Thyroid gland (tissue), 4 donors: ENCODE measurements around the gene CARMIL1. TPM values are rescaled to one million over a fixed set of nuclear protein-coding genes. Genes with fewer than 3 reads are reported as not detected.

Source experiments
- DNase-seq, 2 donors: peaks; one replicate each; pipeline ENCODE4 v3.0.0-alpha.2; 2019
- H3K27ac ChIP-seq, 3 donors: fragments of 200-600 bp; sonication (generic); 1 replicate in 2 of 3; 2 replicates in 1 of 3; pipeline ENCODE4 v1.5.1; 2016 to 2019; ENCODE audit warnings: mild to moderate bottlenecking in 1 of 3, moderate library complexity in 1 of 3
- H3K27me3 ChIP-seq: fragments of 200-600 bp; sonication (generic); one replicate; pipeline ENCODE4 v1.5.1; 2019
- H3K36me3 ChIP-seq, 2 donors: fragments of 200-600 bp; sonication (generic); one replicate each; pipeline ENCODE4 v1.5.1; 2016 to 2019
- H3K4me1 ChIP-seq, 2 donors: fragments of 200-600 bp; sonication (generic); one replicate each; pipeline ENCODE4 v1.5.1; 2017 to 2019
- H3K4me3 ChIP-seq, 3 donors: fragments of 200-600 bp; sonication (generic); replicated peaks in 1 of 3; 1 replicate in 2 of 3; 2 replicates in 1 of 3; pipeline ENCODE4 v1.5.1; 2016; ENCODE audit warnings: mild to moderate bottlenecking in 1 of 3
- H3K9me3 ChIP-seq: fragments of 200-600 bp; sonication (generic); one replicate; pipeline ENCODE4 v1.5.1; 2017
- POLR2A ChIP-seq, 2 donors: fragments of 450-650 bp; IDR thresholded peaks; one replicate each; pipeline ENCODE4 v1.6.1; 2017; ENCODE audit warnings: antibody characterized with exemption in 2 of 2, mild to moderate bottlenecking in 2 of 2, moderate library complexity in 1 of 2
- WGBS, 2 donors: methylation state at CpG; one replicate each; pipeline ENCODE4 v1.1.5; 2017; 5-methylcytosine and 5-hydroxymethylcytosine counted together
- intact Hi-C: fragments of 100-400 bp; cut with DNase I; formaldehyde crosslinking; loops from one replicate; pipeline ENCODE4 v1.15.1; 2023
- total RNA-seq, 4 donors: library from RNA; depleted of rRNA; stranded (reverse); fragments of >200 nt; gene quantifications; one replicate each; pipeline ENCODE4 v1.2.3, GENCODE V29; 2016
- TF ChIP-seq, protein P1 (sequence below), 6 experiments: fragments of 200-600 bp in 3 of 6; fragments of 450-650 bp in 3 of 6; sonication (generic) in 3 of 6; IDR thresholded peaks; one replicate each; pipeline ENCODE4 v1.5.1; 2016 to 2019; ENCODE audit warnings: antibody characterized with exemption in 6 of 6, mild to moderate bottlenecking in 2 of 6, inconsistent platforms in 1 of 6, moderate library complexity in 1 of 6

The CARMIL1 gene
- total RNA-seq, 4 donors from 2014 or later = 24.7 to 34.4 (median 30.7) TPM

DNA sequence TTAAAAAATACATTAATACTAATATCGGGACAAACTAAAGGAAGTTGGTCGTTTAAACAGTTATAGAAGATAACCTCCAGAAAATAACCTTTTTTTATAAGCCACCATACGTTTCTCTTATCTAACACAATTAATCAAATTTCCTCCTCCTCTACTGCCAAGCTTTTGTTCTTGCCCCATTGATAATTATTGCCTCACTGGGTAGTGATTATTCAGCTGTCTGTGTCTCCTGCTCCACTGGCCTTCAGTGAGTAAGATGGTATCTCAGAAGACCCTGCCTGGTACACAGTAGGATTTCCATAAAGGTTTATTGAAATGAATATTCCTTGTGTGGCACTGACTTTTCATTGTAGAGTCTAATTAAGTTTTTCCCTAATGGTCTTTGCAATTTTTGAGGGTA is 207.4 kb downstream of the CARMIL1 start:
- Histone ChIP-seq H3K36me3 (no peaks in the 10 kb centered on the region), H3K4me3 (no peak overlapping the region), H3K27me3 (no peaks in the 10 kb centered on the region), H3K9me3 (no peaks in the 10 kb centered on the region), H3K4me1 (peaks cover 3 to 9% of the 10 kb centered on the region in 2 donors), H3K27ac (no peak overlapping the region)
- WGBS, 2 donors = 77 to 79% methylated on average over 3 of the region's 3 CpGs
- intact Hi-C loops = loop anchor here (5.0 kb wide), 1 partner anchor 209 kb away; the partner anchor contains the start of gene CARMIL1
- DNase-seq = no peak
- TF ChIP-seq, protein P1, sequence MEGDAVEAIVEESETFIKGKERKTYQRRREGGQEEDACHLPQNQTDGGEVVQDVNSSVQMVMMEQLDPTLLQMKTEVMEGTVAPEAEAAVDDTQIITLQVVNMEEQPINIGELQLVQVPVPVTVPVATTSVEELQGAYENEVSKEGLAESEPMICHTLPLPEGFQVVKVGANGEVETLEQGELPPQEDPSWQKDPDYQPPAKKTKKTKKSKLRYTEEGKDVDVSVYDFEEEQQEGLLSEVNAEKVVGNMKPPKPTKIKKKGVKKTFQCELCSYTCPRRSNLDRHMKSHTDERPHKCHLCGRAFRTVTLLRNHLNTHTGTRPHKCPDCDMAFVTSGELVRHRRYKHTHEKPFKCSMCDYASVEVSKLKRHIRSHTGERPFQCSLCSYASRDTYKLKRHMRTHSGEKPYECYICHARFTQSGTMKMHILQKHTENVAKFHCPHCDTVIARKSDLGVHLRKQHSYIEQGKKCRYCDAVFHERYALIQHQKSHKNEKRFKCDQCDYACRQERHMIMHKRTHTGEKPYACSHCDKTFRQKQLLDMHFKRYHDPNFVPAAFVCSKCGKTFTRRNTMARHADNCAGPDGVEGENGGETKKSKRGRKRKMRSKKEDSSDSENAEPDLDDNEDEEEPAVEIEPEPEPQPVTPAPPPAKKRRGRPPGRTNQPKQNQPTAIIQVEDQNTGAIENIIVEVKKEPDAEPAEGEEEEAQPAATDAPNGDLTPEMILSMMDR (IDR thresholded peaks at IDR 0.05) = no peak

DNA sequence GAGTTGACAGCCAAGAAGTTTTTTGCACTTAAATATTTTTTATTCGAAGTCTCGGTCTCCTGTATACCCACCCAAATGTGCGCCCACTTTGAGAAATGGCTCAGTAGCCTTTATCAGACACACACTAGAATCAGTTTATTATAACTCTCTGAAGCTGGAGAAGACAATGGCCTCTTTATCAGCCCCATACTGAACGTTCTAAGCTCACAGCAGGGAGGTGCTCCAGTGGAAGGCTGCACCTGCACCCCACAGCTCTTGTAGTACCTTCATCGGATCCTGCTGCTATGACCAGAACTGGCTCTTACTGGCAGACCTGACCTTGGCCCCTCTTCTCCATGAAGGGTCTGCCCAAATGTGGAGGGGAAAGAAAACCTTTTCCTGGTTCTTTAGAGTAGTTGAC is 207.8 kb downstream of the CARMIL1 start:
- TF ChIP-seq POLR2A (IDR thresholded peaks at IDR 0.05) = no peak
- TF ChIP-seq, protein P1 (IDR thresholded peaks at IDR 0.05) = no peak
- intact Hi-C loops = loop anchor here (5.0 kb wide), 1 partner anchor 210 kb away; the partner anchor contains the start of gene CARMIL1
- no peak for DNase-seq
- H3K36me3 ChIP-seq = no peaks in the 10 kb centered on the region
- H3K27ac ChIP-seq = no peak overlapping the region
- no peaks in the 10 kb centered on the region for H3K27me3 ChIP-seq
- no peaks in the 10 kb centered on the region for H3K9me3 ChIP-seq
- peaks cover 3 to 9% of the 10 kb centered on the region in 2 donors for H3K4me1 ChIP-seq
- no peak overlapping the region for H3K4me3 ChIP-seq
- WGBS, 2 donors = 91 to 100% methylated on average over 5 of the region's 5 CpGs

DNA sequence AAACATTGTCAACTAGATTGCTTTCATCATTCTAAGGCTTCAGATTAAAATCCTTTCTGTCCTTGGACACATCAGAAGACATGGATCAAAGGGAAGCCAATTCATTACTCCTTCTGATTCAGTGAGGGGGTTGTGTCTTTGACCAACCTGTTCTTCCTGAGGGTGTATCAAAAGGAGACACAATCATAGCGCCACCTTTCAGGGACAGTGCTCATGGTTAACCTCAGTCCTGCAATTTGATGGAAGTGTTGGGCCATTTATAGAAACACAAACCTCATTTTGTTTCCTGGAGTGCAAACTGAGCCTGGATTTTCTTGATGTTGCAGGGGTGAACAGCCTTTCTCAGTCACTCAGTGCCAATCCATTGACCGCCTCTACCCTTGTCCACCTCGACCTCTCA is 209.0 kb downstream of the CARMIL1 start:
- intact Hi-C loops = loop anchor here (5.0 kb wide), 1 partner anchor 211 kb away; the partner anchor contains the start of gene CARMIL1
- no peak overlapping the region for H3K27ac ChIP-seq
- no peaks in the 10 kb centered on the region for H3K36me3 ChIP-seq
- H3K9me3 ChIP-seq = no peaks in the 10 kb centered on the region
- DNase-seq = no peak
- no peaks in the 10 kb centered on the region for H3K27me3 ChIP-seq
- TF ChIP-seq, protein P1 (IDR thresholded peaks at IDR 0.05) = no peak
- TF ChIP-seq POLR2A (IDR thresholded peaks at IDR 0.05) = no peak
- 86 to 88% methylated on average over 3 of the region's 3 CpGs for WGBS, 2 donors
- no peak overlapping the region for H3K4me3 ChIP-seq
- H3K4me1 ChIP-seq = peaks cover 3 to 9% of the 10 kb centered on the region in 2 donors

DNA sequence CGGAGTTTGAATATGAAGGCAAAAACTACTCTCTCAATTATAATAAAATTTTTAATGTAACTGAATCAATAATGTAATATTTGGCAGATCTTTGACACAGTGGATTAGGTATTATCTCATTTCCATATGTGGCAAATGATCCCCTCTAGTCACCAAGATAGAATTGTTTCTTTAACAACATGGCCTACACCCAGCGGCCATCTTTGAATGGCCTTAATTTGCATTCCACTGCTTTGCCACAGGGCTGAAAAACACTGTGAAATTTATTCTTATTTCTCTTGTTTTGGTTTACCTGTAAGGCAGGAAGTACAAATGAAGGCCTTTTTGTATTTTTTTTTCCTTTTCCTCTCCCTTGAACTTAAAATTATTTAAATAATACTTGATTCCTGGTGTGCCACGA is 210.2 kb downstream of the CARMIL1 start:
- H3K4me1 ChIP-seq = peaks cover 3 to 9% of the 10 kb centered on the region in 2 donors
- peak overlapping the region in 1 of 3 donors; percentile 48 for H3K27ac ChIP-seq
- intact Hi-C loops = loop anchor here (5.0 kb wide), 1 partner anchor 212 kb away; the partner anchor contains the start of gene CARMIL1
- H3K4me3 ChIP-seq = no peak overlapping the region
- DNase-seq = no peak
- TF ChIP-seq, protein P1 (IDR thresholded peaks at IDR 0.05) = no peak
- TF ChIP-seq POLR2A (IDR thresholded peaks at IDR 0.05) = no peak
- no peaks in the 10 kb centered on the region for H3K9me3 ChIP-seq
- no peaks in the 10 kb centered on the region for H3K36me3 ChIP-seq
- 82 to 91% methylated on average over 3 of the region's 3 CpGs for WGBS, 2 donors
- H3K27me3 ChIP-seq = no peaks in the 10 kb centered on the region

DNA sequence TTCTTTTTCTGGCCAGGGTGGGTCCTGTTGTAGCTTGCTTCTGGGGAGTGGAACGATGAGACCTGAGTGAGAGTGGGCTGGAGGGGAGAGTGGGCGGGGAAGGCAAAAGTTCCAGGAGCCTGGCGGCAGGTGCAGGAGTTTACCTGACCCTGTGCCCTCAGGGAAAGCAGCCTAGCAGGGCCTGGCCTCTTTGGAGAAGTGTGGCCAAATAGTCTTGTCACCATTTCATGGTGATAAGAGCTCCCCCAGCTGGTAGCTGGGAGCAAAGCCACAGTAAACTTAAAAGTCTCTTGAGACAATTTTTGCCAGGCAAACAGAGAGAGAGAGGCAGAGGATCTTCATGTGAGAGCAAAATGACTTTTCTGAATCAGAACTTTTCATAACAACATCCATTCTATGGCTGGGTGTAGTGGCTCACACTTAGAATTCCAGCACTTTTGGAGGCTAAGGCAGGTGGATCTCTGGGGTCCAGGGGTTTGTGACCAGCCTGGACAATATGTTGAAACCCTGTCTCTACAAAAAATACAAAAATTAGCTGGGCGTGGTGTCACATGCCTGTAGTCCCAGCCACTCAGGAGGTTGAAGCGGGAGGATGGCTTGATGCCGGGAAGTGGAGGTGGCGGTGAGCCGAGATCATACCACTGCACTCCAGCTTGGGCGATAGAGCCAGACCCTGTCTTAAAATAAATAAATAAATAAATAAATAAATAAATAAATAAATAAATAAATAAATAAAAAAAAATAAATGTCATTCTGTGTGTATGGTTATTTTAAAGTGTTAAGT is 211.0 kb downstream of the CARMIL1 start:
- Histone ChIP-seq H3K27me3 (no peaks in the 10 kb centered on the region), H3K9me3 (no peaks in the 10 kb centered on the region), H3K27ac (peak overlapping the region in 2 of 3 donors; percentile 11 to 48), H3K4me1 (peaks cover 3 to 9% of the 10 kb centered on the region in 2 donors), H3K4me3 (no peak overlapping the region), H3K36me3 (no peaks in the 10 kb centered on the region)
- no peak for TF ChIP-seq POLR2A (IDR thresholded peaks at IDR 0.05)
- TF ChIP-seq, protein P1 (IDR thresholded peaks at IDR 0.05) = peak; percentile 46 to 90 (median 84)
- 52% methylated on average over 9 of the region's 9 CpGs for WGBS, 2 donors
- peak; percentile 77 to 81 for DNase-seq
- intact Hi-C loops = loop anchor here (10.0 kb wide), 1 partner anchor 115 kb away; no protein-coding TSS in a partner anchor
